SK-N-DZ (cell line): ENCODE measurements around the gene VAC14.

ENCODE experiments used
- DNase-seq: peaks from one replicate; pipeline ENCODE4 v3.0.0-alpha.2; 2015; ENCODE audit warnings: low spot score

Gene VAC14

DNA sequence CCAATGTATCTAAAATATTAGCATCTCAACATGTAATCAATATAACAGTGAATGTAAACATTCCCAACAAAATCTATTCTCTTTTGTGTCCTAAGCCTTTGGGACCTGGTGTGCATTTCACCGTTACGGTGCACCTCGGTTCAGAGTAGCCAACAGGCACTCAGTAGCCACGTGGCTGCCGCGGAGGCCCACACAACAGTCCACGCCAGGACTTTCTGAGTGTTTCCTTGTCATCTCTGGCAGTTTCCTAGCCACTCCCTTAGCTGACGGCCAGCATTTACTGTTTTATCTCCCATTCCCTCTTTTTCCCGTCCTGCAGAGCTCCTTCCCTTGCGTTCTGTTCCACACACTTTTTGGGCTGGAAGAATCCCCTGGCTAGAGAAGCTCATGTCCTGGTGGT, 36.3 kb downstream of the VAC14 start:
- DNase-seq, result no peak

DNA sequence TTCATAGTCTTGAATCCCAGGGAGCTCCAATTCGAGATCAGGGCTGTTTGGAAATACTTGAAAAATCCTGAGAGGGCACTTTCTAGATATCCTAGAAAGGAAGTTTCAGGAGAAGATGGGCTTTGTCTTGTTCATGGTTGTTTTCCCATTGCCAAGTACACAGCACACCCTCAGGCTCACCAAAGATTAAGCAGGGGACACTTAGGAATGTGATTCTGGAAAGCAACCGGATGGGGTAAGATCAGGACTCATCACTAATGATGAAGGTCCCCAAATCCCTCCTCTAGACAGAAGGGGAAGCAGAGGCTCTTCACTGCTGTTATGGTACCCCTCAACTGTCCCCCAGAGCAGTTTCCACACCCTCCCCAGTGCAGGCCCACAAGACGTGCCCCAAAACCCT, 40.7 kb downstream of the VAC14 start:
- DNase-seq, result no peak

- no peak for DNase-seq
Measured at GRCh38 chr16:70759666-70760065, 41.3 kb downstream of the VAC14 start.

GRCh38 chr16:70758786-70759185, 42.2 kb downstream of the VAC14 start:
- no peak for DNase-seq

GRCh38 chr16:70757183-70757582, 43.8 kb downstream of the VAC14 start:
- no peak for DNase-seq

- no peak for DNase-seq
Measured at GRCh38 chr16:70756071-70756470, 44.9 kb downstream of the VAC14 start.

DNA sequence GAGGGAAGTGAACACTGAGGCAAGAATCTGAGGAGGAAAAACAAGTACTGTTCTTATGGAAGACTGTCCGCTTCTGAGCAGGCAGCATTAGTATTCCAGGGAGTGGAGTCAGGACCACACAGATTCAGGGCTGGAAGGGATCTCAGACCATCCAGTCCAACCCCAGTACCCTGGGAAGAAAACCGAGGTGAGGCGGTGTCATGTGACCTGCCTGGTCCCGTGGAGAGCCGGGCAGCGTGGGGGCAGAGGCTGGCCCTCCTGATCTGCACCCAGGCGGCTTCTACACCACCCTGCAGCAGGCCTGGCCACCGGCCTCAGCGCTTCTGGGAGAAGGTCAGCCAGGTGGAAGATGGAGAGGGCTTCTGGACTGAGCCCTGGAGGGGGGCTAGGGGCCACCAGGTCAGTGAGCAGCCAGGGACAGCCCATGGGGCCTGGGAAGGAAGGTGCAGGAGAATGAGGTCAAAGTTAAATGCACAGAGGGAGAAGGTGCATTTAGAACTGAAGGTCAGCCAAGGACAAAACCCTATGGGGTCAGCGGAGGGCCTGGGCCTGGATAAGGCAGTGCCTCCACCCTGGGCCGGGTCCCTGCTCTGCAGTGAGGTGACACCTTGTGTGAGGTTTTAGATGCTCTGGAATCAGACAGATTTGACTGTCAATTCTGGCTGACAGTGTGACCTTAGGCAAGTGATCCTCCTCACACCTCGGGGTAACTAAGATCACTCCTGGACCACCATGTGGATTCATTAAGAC, 45.9 kb downstream of the VAC14 start:
- DNase-seq, result no peak

DNA sequence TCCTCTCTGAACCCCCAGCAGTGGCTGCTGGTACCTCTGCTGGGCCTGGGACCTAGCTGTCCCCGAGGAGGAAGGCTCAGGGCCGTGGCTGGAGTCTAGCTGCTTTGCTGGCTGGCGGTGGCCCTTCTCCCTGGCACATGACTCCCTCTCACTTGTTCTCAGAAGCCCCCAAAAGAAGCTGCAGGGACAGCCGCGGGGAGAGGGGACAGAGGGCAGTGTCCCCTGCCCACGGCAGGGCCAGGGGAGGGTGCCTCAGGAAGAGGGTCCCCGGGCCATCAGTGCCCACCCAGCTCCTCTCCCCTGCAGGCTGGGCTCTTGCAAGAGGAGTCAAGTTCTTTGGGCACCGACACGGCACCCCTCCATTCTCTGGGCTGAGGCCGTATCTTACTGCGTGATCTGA, 46.6 kb downstream of the VAC14 start:
- DNase-seq, result no peak

GRCh38 chr16:70753694-70754325, 47.1 kb downstream of the VAC14 start:
- no peak for DNase-seq

DNA sequence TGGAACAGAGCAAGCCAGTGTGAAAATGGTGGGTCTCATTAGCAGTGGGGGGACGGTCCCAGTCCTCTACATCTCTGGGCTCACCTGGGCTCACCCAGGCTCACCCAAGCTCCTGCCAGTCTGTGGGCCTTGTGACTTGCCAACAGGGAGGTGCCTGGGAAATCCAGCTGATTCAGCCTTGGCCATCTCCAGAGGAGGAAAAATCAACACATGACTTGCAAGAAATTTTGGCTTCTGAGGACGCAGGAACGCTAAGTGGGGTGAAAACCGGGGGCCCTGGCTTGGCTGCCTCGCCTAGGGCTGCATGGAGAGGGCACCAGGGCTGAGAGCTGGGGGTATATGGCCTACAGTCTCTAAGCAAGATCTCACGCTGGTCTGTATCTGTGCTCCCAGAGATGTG, 47.7 kb downstream of the VAC14 start:
- DNase-seq, result no peak

DNA sequence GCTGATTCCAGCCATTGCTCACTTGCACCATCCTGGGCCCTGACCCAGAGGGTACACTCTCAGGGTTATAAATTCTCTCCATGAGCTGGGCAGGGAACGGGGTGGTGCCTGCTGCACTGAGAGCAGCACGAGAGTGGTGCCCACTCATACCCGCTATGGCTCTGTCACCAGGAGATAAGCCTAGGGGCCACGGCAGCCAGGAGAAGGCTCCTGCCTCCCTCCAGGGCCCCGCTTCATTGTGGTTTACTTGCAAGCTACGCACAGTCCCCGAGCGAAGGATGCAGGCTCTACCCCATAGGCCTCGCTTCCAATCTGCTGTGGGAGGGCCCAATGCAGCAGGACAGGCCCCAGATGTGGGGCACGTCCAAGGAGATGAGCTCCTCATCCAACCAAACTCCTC, 48.5 kb downstream of the VAC14 start:
- DNase-seq, result no peak

DNA sequence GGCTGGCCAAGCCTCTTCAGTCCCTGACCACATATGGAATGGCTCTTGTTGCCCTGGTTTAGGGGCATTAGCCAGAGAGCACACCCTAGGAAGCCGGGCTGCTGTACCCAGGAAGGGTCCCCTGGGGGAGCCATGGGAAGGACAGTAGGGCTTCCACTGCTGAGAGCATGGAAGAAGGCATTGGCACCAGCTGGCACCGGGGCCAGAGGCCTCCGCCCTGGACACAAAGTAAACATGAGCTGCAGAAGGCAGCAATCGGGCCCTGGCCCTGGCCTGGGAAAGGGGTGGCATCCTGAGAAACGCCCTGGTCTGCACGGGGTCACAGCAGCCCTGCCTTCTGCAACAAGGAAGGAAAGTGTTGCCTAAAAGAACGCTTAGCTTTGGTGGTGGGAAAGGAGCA, 49.4 kb downstream of the VAC14 start:
- DNase-seq, result no peak

DNA sequence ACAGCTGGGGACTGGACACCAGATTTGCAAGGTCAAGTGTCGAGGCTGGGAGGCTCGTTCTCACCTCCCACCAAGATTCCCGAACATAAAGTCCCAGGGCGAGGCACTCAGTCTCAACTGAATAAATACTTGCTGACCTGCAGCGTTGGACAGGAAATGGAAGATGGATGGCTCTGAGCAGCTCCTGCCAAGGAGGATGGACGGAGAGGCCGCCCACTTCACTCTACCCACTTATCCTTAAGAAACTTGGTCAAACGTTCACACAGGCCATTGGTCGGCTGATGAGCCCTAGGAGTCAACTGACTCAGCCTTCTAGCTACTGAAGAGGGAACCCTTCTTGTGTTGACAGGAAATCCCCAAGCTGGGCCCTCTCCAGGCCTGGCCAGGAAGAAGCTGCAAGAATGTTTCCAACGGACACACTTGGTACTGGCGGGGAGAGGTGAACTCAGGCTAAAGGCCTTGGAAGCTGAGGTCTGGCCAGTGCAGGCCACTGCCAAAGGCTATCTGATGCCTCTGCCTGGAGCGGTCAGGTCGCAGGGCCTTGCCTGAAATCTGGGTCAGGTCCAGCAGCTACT, 50.0 kb downstream of the VAC14 start:
- no peak for DNase-seq

GRCh38 chr16:70749681-70750601, 51.0 kb downstream of the VAC14 start:
- DNase-seq, result no peak

- DNase-seq, result no peak
Measured at GRCh38 chr16:70749006-70749678, 51.8 kb downstream of the VAC14 start.

DNA sequence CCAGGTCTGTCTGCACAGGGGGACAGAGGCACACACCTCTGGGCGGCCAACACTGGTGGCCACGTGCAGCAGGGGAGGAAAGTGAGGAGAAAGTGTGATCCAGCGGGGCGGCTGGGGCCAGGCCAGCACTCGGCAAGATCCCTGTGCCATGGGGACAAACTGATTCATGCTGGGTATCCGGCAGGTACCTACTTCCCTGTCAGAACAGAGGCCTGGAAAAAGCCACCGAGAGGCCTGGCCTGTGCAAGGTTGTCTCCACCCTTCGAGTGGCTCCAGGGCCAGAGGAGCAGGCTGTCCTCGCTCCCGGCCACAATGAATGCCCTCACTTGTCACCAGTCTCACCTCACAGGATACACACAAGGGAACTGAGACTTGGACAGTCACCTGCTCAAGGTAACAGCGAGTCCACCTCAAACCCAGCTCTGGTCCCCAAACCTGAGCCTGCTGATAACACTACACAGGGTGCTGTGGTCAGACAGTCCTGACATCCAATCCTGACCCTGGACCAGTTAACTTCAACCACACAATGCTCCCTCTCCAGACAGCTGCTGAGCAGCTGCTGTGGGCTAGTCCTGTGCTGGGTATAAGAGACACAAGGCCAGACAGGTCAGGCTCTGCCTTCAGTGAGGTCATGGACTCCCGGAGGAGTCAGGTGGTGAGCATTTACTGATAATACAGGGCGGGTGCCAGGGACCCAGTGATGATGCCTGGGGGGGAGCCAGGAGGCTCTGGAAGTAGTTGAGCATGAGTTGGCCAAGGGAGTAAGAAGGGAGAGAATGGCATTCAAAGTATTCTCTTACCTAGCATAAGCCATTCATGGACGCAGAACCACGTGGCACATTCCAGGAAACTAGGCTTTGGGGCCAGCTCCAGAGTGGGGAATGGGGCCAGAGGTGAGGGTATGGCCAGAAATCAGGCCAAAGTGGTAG, 53.0 kb downstream of the VAC14 start:
- DNase-seq, result no peak

DNA sequence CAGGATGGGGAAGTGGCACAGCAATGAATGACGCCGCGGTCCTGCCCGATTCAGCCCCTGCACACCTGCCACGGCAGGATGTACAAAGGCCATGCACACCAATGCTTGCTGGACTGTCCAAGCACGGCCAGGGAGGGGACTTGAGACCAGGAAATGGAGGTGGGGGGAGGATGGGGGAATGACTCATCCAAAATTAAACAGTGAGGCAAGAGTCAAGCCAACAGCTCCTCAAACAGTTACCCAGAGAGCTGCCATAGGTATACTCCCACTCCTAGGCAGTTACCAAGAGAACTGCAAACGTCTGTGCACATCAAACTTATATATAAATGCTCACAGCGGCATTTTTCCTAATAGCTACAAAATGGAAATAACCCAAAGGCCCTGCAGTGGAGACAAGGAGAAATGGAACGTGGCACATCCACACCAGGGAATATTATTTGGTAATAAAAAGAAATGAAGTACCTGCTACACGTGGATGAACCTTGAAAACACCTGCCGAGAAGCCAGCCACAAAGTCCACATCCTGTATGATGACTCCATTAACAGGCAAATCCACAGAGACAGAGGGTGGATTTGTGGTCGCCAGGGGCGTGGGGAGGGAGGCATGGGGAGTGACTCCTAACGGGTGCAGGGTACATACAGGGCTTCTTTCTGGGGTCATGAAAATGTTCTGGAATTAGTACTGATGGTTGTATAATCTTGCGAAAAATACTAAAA, 54.1 kb downstream of the VAC14 start:
- no peak for DNase-seq

GRCh38 chr16:70746040-70746707, 54.8 kb downstream of the VAC14 start:
- DNase-seq, result no peak

DNA sequence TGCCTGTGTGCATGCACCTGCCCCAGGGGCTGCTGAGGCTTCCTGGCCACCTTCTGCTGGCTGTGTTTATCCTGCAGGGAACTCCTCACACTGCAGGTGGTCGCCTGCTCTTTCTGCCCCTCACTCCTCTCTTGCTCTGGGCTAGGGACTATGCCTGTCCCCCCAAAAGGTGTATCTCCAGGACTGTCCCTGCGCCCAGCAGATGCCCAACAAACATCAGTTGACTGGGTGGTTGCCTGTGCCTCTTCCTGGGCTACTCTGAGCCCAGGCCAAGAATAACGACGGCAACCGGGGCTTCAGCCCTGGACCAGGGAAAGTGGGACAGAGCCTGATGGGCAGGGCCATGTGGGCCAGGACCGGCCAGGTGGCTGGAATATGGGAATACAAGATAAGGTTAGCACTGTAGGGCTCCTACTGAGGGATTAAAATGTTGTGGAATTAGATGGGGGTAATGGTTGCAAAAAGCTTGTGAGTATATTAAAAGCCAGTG, 55.4 kb downstream of the VAC14 start:
- no peak for DNase-seq
